HL-60 (cell line): Measurements from ENCODE around the gene TLCD2.
A peak's percentile ranks its signal among the peaks of the same experiment; 100 is the strongest.

ENCODE experiments used
- DNase-seq, 2 experiments: peaks; one replicate each; pipeline ENCODE4 v3.0.0-alpha.2; 2010 to 2020; ENCODE audit warnings: low read depth in 1 of 2, low spot score in 1 of 2
- H3K27ac ChIP-seq: fragments of 250-450 bp; sonication (Bioruptor Pico); replicated peaks from 2 replicates; pipeline ENCODE4 v1.5.1; 2020; ENCODE audit warnings: mild to moderate bottlenecking, moderate library complexity
- H3K27me3 ChIP-seq: fragments of 250-450 bp; sonication (Bioruptor Pico); 2 replicates; pipeline ENCODE4 v1.5.1; 2021; ENCODE audit warnings: mild to moderate bottlenecking, moderate library complexity; ENCODE audit not compliant: insufficient read depth, poor library complexity, severe bottlenecking
- H3K4me3 ChIP-seq: replicated peaks from 2 replicates; pipeline ENCODE4 v1.5.1; 2011; ENCODE audit warnings: mild to moderate bottlenecking, control low read depth, low read length; ENCODE audit not compliant: insufficient read depth
- GABPA ChIP-seq: IDR thresholded peaks from 2 replicates; pipeline ENCODE4 v1.6.1; 2012; ENCODE audit warnings: low read depth
- POLR2AphosphoS5 ChIP-seq: IDR thresholded peaks from 2 replicates; pipeline ENCODE4 v1.6.1; 2012; ENCODE audit warnings: low read depth
- SPI1 ChIP-seq: IDR thresholded peaks from 2 replicates; pipeline ENCODE4 v1.6.1; 2012; ENCODE audit warnings: low read depth, mild to moderate bottlenecking, borderline replicate concordance
- TF ChIP-seq, protein P1 (sequence below): IDR thresholded peaks from one replicate; pipeline ENCODE4 v1.5.1; 2011; ENCODE audit warnings: low read length, control low read depth, inconsistent platforms; ENCODE audit not compliant: insufficient read depth
- TF ChIP-seq, protein P2 (sequence below): IDR thresholded peaks from 2 replicates; pipeline ENCODE4 v1.6.1; 2012; ENCODE audit warnings: low read depth; ENCODE audit not compliant: insufficient replicate concordance

The TLCD2 gene

DNA sequence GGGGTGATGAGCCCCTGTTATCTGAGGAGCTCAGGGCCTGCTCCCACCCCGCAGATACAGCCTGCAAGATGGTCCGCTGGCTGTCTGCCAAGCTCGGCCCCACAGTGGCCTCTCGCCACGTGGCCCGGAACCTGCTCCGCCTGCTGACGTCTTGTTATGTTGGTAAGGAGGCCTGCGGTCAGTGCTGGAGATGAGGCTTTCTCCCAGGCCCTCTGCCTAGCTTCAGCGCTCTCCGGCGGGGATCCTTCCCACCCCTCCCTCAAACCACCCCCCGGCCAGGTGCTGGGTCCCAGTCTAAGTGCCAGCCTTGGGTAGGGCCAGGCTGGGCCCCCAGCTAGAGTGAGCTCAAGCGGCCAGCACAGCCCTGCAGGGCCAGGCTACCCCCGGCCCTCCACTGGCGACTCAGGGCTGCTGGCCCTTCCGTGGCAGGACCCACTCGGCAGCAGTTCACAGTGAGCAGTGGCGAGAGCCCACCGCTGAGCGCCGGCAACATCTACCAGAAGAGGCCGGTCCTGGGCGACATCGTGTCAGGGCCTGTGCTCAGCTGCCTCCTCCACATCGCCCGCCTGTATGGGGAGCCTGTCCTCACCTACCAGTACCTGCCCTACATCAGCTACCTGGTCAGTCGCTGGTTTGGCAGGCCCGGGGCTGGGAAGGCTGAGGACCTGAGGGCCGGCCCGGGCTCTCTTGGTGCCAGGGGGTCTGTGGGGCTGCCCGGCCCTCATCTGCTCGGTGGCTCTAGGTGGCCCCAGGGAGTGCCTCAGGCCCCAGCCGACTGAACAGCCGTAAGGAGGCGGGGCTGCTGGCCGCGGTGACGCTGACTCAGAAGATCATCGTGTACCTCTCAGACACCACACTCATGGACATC is 20.4 kb upstream of the TLCD2 start:
- peak; percentile 62; the same call in 1 of the 2 replicates for TF ChIP-seq POLR2AphosphoS5
- TF ChIP-seq, protein P1, sequence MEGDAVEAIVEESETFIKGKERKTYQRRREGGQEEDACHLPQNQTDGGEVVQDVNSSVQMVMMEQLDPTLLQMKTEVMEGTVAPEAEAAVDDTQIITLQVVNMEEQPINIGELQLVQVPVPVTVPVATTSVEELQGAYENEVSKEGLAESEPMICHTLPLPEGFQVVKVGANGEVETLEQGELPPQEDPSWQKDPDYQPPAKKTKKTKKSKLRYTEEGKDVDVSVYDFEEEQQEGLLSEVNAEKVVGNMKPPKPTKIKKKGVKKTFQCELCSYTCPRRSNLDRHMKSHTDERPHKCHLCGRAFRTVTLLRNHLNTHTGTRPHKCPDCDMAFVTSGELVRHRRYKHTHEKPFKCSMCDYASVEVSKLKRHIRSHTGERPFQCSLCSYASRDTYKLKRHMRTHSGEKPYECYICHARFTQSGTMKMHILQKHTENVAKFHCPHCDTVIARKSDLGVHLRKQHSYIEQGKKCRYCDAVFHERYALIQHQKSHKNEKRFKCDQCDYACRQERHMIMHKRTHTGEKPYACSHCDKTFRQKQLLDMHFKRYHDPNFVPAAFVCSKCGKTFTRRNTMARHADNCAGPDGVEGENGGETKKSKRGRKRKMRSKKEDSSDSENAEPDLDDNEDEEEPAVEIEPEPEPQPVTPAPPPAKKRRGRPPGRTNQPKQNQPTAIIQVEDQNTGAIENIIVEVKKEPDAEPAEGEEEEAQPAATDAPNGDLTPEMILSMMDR: no peak
- no peak for TF ChIP-seq SPI1

DNA sequence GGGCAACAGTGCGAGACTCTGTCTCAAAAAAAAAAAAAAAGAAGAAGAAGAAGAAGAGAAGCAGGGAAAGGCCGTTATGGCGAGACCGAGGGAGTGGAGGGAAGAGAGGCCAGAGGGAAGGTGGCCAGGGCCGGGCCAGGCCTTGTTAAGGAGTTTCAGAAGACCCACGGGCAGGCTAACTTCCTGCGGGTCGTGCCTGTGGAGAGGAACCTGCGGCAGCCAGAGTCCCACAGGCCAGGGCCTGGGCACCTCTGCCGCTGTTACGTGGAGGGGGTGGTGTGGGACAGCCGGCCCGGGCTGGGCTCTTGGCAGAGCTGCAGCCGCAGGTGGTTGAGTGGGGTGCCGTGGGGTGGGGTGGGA is 19.8 kb upstream of the TLCD2 start:
- Histone ChIP-seq H3K27me3 (no peaks in the 10 kb centered on the region), H3K27ac (peak overlapping the region; percentile 87), H3K4me3 (peak overlapping the region; percentile 7)
- TF ChIP-seq SPI1 (no peak), POLR2AphosphoS5 (no peak), GABPA (no peak)
- TF ChIP-seq, protein P1: no peak
- TF ChIP-seq, protein P2, sequence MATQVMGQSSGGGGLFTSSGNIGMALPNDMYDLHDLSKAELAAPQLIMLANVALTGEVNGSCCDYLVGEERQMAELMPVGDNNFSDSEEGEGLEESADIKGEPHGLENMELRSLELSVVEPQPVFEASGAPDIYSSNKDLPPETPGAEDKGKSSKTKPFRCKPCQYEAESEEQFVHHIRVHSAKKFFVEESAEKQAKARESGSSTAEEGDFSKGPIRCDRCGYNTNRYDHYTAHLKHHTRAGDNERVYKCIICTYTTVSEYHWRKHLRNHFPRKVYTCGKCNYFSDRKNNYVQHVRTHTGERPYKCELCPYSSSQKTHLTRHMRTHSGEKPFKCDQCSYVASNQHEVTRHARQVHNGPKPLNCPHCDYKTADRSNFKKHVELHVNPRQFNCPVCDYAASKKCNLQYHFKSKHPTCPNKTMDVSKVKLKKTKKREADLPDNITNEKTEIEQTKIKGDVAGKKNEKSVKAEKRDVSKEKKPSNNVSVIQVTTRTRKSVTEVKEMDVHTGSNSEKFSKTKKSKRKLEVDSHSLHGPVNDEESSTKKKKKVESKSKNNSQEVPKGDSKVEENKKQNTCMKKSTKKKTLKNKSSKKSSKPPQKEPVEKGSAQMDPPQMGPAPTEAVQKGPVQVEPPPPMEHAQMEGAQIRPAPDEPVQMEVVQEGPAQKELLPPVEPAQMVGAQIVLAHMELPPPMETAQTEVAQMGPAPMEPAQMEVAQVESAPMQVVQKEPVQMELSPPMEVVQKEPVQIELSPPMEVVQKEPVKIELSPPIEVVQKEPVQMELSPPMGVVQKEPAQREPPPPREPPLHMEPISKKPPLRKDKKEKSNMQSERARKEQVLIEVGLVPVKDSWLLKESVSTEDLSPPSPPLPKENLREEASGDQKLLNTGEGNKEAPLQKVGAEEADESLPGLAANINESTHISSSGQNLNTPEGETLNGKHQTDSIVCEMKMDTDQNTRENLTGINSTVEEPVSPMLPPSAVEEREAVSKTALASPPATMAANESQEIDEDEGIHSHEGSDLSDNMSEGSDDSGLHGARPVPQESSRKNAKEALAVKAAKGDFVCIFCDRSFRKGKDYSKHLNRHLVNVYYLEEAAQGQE: no peak
- no peak for DNase-seq

More for the DNA sequence above, 20.4 kb upstream of the TLCD2 start:
- peak; percentile 73 to 83 for DNase-seq
- H3K27ac ChIP-seq: peak overlapping the region; percentile 87
- no peaks in the 10 kb centered on the region for H3K27me3 ChIP-seq
- peak overlapping the region; percentile 7 for H3K4me3 ChIP-seq

DNA sequence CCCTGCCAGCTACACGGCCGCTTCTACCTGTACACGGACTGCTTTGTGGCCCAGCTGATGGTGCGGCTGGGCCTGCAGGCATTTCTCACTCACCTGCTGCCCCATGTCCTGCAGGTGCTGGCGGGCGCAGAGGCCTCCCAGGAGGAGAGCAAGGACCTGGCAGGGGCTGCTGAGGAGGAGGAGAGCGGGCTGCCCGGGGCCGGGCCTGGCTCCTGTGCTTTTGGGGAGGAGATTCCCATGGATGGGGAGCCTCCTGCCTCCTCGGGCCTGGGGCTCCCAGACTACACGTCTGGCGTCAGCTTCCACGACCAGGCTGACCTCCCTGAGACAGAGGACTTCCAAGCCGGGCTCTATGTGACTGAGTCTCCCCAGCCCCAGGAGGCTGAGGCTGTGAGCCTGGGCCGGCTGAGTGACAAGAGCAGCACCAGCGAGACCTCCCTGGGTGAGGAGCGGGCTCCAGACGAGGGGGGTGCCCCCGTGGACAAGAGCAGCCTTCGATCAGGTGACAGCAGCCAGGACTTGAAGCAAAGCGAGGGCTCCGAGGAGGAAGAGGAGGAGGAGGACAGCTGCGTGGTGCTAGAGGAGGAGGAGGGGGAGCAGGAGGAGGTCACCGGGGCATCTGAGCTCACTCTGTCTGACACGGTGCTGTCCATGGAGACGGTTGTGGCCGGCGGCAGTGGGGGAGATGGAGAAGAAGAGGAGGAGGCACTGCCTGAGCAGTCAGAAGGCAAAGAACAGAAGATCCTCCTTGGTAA is 17.9 kb upstream of the TLCD2 start:
- DNase-seq: no peak
- H3K27ac ChIP-seq: no peak overlapping the region
- no peaks in the 10 kb centered on the region for H3K27me3 ChIP-seq
- TF ChIP-seq POLR2AphosphoS5 (no peak), GABPA (no peak), SPI1 (no peak)
- TF ChIP-seq, protein P1: no peak
- TF ChIP-seq, protein P2: no peak
- no peak overlapping the region for H3K4me3 ChIP-seq
